Epithelial cell of esophagus (primary cell): ENCODE measurements around the gene S100A3.
A peak's percentile ranks its signal among the peaks of the same experiment; 100 is the strongest.

Source experiments
- DNase-seq: peaks from one replicate; pipeline ENCODE4 v3.0.0; 2010; ENCODE audit warnings: low read depth
- H3K4me3 ChIP-seq: 2 replicates; pipeline ENCODE4 v1.5.1; 2011; ENCODE audit warnings: mild to moderate bottlenecking, low read length, control low read depth
- TF ChIP-seq, protein P1 (sequence below): IDR thresholded peaks from 2 replicates; pipeline ENCODE4 v1.5.1; 2011; ENCODE audit warnings: low read depth, mild to moderate bottlenecking, low read length, control low read depth, inconsistent platforms; ENCODE audit not compliant: insufficient read depth; ENCODE audit errors: missing control alignments

S100A3 gene

GRCh38 chr1:153568367-153569099 is 19.5 kb upstream of the S100A3 start:
- TF ChIP-seq, protein P1, sequence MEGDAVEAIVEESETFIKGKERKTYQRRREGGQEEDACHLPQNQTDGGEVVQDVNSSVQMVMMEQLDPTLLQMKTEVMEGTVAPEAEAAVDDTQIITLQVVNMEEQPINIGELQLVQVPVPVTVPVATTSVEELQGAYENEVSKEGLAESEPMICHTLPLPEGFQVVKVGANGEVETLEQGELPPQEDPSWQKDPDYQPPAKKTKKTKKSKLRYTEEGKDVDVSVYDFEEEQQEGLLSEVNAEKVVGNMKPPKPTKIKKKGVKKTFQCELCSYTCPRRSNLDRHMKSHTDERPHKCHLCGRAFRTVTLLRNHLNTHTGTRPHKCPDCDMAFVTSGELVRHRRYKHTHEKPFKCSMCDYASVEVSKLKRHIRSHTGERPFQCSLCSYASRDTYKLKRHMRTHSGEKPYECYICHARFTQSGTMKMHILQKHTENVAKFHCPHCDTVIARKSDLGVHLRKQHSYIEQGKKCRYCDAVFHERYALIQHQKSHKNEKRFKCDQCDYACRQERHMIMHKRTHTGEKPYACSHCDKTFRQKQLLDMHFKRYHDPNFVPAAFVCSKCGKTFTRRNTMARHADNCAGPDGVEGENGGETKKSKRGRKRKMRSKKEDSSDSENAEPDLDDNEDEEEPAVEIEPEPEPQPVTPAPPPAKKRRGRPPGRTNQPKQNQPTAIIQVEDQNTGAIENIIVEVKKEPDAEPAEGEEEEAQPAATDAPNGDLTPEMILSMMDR: peak; percentile 97
- peak overlapping the region; percentile 31 for H3K4me3 ChIP-seq
- peak; percentile 96 for DNase-seq

GRCh38 chr1:153567621-153568366 is 18.7 kb upstream of the S100A3 start:
- H3K4me3 ChIP-seq: peak overlapping the region; percentile 31
- TF ChIP-seq, protein P1: no peak
- peak; percentile 100 for DNase-seq

DNA sequence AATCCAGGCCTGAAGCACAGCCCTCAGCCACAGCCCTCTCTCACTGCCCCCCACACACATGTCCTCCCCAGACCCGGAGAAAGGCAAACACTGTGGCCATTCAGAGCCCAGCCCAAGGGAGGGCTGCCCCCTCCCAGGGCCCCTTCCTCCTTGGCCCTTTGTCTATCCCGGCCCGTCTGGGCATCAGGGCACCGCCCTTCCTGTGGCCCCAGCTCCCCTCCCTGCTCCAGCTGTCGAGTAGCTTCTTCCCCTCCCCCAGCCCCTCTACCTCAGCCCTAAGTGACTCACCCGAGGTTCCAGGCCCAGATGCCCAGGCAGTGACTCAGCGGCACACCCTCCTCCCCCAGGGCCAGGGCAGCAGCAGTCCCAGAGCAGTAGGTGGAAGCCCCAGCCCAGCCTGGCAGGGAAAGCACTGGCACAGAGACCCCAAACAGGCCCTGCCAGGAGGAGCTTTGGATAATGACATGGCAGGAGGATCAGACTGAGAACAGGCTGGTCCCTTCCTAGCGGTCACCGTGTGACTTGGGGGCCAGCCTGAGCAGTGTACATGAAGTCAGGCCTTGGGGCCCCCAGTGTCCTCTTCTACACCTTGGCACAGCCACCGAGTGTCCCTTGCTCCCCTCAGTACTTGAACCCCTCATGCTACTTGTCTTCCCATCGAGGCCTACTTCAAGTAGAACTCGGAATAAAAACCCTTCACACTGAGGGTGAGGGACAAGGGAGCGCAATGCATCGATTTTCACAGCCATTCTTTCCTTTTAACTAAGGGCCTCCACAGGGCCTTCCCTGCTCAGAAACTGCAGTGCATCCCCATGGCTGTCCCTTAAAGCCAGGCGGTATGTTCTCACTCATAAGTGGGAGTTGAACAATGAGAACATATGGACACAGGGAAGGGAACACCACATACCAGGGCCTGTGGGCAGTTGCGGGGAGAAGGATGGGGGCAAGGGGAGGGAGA is 17.6 kb upstream of the S100A3 start:
- H3K4me3 ChIP-seq: peak overlapping the region; percentile 96
- peak; percentile 100 for DNase-seq
- TF ChIP-seq, protein P1: no peak

DNA sequence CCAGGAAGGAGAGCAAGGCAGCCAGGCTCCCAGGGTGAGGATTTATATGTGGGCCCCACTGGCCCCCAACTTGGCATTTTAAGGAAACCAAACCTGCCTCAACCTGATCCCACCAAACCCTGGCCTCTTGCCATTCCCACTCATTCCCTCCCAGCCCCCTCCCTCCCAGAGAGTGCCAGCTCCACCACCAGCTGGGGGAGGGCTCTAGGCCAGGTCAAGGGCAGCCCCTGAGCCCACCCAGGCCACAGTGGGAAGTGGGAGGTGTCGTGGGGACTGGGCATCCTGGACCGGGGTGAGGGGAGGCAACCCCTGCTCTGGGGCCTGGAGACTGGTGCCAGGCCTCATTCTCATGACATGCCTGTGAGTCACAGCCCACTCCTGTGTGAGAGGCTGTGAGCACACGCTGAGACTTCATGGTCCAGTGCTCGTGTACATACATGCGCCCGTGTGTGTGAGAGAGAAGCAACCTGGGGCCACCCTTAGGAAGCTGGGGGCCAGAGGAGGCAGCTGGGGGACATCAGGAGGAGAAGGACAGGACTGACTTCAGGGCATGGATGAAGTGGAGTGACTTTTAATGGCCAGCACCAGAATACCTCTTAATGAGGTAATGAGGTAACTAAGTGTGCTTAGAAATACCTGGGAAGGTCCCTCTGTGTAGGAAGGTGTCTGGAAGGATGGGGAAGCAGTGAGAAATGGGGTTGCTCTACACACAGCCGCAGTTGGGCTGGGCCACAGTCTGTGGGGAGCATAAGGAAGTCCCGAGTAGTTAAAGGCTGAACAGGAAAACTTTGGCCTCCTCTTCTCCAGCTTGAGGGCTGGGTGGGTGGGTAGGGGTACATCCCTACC is 16.7 kb upstream of the S100A3 start, which contains the start of gene S100A2:
Gene S100A2 (minus strand): TSS at position 316 of the 846 bp plus-strand sequence. CDS start 1,967 bp downstream, outside the sequence.
- peak; percentile 99 for DNase-seq
- H3K4me3 ChIP-seq: peak within 1 kb of the TSS; percentile 96
- TF ChIP-seq, protein P1: no peak

- TF ChIP-seq, protein P1: no peak
- H3K4me3 ChIP-seq: peak overlapping the region; percentile 96
- peak; percentile 15 for DNase-seq
Observed at GRCh38 chr1:153563991-153564390, 14.9 kb upstream of the S100A3 start.
